Activated CD4-positive, alpha-beta memory T cell treated with anti-CD3 and anti-CD28 coated beads for 36 hours (primary cell): ENCODE results near the gene ASTN2. TPM values are rescaled to one million over a fixed set of nuclear protein-coding genes. Genes with fewer than 3 reads are reported as not detected.
"Not testable (repeated sequence)": the region's sequence is repeated elsewhere in the genome, so short reads cannot be mapped to it uniquely, and the experiment has no call there.

Experiments
- CTCF ChIA-PET: fragments of 350-600 bp; sonication (Branson Sonifier 250); formaldehyde crosslinking; loops from one replicate; lab custom pipeline; 2021; ENCODE audit warnings: antibody characterized with exemption, inconsistent platforms; lab: Charles Lee
- POLR2A ChIA-PET: fragments of 350-600 bp; sonication (Branson Sonifier 250); formaldehyde crosslinking; loops from one replicate; lab custom pipeline; 2021; ENCODE audit warnings: antibody characterized with exemption; lab: Charles Lee
- DNase-seq: peaks from one replicate; pipeline ENCODE4 v3.0.0-alpha.2; 2020
- H3K27ac Mint-ChIP-seq: one replicate; pipeline ENCODE4 v1.8.0; 2021; ENCODE audit warnings: mixed read lengths
- H3K27me3 Mint-ChIP-seq: one replicate; pipeline ENCODE4 v1.8.0; 2021; ENCODE audit warnings: mixed read lengths
- H3K36me3 Mint-ChIP-seq: one replicate; pipeline ENCODE4 v1.8.0; 2021; ENCODE audit warnings: mixed read lengths
- H3K4me1 Mint-ChIP-seq: one replicate; pipeline ENCODE4 v1.8.0; 2021; ENCODE audit warnings: low read depth, mixed read lengths
- H3K4me3 Mint-ChIP-seq: one replicate; pipeline ENCODE4 v1.8.0; 2021; ENCODE audit warnings: mild to moderate bottlenecking, mixed read lengths
- H3K9me3 Mint-ChIP-seq: one replicate; pipeline ENCODE4 v1.8.0; 2021; ENCODE audit warnings: mixed read lengths
- intact Hi-C: fragments of 100-400 bp; cut with micrococcal nuclease; formaldehyde crosslinking; loops from one replicate; pipeline ENCODE4 v1.15.1; 2023
- total RNA-seq, 2 experiments: library from RNA; stranded (reverse); gene quantifications; one replicate each; pipeline ENCODE4 v1.2.3, GENCODE V29; 2021

The ASTN2 gene
- total RNA-seq, 2 experiments from 2014 or later, result 3.3 to 3.4 TPM

DNA sequence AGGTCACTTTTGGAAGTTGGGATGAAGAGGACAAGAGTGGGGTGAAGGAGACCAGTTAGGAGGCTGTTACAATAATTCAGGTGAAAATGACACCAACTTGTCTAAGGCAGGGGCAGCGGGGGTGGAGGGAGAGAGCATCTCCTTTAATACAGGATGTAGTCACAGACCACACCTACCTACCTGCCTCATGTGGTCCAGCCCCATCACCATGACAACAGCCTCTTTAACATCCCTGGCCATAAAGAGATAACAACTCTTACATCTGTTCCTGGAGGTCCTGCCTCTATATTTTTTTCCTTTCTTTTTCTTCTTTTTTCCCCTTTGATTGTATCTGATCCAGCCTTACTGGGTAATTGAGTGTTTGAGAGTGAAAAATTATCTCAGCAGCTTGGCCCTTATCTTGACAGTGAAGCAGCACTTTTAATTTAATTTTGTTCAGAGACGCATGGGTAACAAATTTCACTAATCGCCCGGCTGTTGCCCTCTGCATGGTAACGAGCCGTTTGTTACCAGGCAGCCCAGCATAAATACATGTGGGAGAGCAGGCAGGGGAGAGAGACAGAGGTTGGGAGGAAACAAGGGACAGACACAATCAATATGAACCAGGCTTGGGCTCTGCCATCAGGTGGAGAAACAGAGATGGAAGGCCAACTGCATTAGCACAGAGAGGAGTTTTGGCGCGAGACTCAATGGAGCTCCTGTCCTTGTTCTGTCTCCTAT, 338.1 kb downstream of the ASTN2 start:
- Mint-ChIP-seq H3K4me3 (no peak overlapping the region), H3K9me3 (peaks cover 2% of the 10 kb centered on the region), H3K27me3 (no peaks in the 10 kb centered on the region), H3K36me3 (no peaks in the 10 kb centered on the region), H3K27ac (no peak overlapping the region), H3K4me1 (no peaks in the 10 kb centered on the region)
- CTCF ChIA-PET, result no interaction called here
- no peak for DNase-seq
- intact Hi-C loops, result no loop called here
- POLR2A ChIA-PET, result no interaction called here

DNA sequence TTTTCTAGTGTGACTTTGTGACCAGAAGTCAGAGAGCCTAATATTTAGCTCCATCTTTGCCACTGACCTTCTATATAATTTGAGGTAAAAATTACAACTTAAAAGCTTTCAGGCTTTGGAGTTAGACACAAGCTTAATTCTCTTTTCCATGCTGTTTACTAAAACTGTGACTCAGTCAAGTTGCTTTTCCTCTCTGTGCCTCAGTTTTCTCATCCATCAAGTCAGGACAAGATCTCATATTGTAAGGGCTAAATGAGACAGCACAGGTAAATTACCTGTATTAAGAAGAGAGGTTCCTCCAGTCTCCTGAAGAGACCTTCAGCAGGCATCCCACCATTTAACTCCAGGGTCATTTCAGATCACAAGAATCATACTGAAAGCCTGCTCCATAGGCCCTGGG, 339.2 kb downstream of the ASTN2 start:
- Mint-ChIP-seq H3K36me3 (no peaks in the 10 kb centered on the region), H3K9me3 (peaks cover 3% of the 10 kb centered on the region), H3K27me3 (no peaks in the 10 kb centered on the region), H3K4me3 (no peak overlapping the region), H3K4me1 (no peaks in the 10 kb centered on the region), H3K27ac (no peak overlapping the region)
- CTCF ChIA-PET, result no interaction called here
- POLR2A ChIA-PET, result no interaction called here
- DNase-seq, result no peak
- intact Hi-C loops, result no loop called here

DNA sequence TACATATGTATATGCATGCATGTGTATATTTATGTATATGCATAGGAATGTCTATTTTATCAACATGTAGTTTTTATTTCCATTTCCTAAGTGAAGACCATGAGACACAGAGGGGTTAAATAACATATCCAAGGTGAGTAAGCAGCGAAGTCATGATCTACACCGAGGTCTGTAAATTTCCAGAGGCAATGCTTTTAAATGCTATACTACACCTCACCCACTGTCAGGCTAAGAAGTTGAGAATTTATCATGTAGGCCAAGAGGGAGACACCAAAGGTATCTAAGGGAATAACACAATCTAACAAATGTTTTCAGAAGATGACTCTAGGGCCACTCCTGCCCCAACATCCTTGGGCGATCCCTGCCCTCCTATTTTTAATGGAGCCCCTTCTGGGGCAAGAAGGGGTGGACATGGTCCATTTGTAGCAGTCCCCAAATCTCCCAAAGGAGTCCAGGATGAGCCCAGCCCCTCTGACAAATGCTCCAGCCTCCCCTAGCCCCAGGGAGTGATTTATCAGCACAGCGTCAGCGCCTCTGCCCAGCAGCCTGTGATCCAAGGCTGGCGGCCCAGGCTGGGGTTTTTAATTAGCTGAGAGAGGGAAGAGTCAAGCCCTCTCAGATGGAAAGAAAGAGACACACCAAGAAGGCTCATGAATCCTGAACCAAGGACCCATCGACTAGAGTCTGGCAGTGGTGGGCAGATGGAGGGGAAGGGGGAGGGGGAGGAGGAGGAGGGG, 339.9 kb downstream of the ASTN2 start:
- Mint-ChIP-seq H3K36me3 (no peaks in the 10 kb centered on the region), H3K4me3 (no peak overlapping the region), H3K4me1 (no peaks in the 10 kb centered on the region), H3K9me3 (peaks cover 3% of the 10 kb centered on the region), H3K27me3 (no peaks in the 10 kb centered on the region), H3K27ac (no peak overlapping the region)
- ChIA-PET POLR2A (no interaction called here), CTCF (no interaction called here)
- intact Hi-C loops, result no loop called here
- DNase-seq, result no peak

DNA sequence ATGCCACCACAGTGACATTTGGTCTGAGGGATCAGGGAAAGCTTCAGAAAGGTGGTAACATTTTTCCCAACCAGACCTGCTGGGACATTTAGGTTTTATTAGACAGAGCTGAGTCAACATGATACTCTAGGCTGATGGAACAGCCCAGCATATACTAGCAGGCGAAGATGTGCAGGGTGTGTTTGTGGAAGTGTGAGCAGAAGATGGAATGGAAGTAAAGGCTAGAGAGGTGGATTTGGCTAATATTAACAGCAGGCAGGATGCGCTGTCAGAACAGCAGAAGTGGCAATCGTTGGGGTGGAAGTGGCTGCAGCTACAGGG, 340.6 kb downstream of the ASTN2 start:
- Mint-ChIP-seq H3K4me3 (no peak overlapping the region), H3K36me3 (no peaks in the 10 kb centered on the region), H3K4me1 (no peaks in the 10 kb centered on the region), H3K27ac (no peak overlapping the region), H3K27me3 (no peaks in the 10 kb centered on the region), H3K9me3 (peaks cover 3% of the 10 kb centered on the region)
- CTCF ChIA-PET, result no interaction called here
- intact Hi-C loops, result no loop called here
- no peak for DNase-seq
- POLR2A ChIA-PET, result no interaction called here

DNA sequence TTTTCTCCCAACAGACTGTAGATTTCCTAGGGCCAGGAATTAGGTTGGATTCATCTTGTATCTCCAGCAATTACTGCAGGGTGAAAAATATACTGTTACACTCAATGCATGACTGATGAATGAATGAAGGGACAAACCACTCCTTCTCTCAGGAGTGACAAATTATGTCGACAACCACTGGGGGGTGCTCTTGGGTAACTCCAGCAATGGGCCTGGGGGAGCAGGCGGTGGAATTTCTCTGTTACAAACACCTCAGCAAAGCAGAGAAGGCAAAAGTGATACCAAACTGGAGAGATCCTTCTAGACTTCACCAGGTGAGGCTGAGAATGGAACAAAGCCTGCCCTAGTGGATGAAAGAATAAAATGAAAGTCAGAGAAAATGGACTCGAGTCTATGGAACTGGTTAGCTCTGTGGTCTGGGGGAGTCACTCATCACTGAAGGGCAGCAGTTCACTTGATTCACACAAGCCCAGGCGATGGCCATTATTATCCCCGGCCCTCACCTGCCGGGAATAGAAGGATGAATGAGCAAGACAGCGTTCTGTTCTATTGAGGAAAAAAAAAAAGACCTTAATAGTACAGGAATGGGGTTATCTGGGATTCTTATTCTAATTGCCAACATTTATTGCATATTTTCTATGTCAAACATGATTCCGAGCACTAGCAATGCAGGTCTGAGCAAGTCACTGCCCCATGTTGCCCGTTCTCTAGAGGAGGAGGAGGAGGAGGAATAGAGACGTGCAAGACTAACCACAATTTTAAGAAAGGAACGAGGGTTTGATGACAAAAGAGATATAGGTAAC, 341.1 kb downstream of the ASTN2 start:
- Mint-ChIP-seq H3K36me3 (no peaks in the 10 kb centered on the region), H3K4me1 (no peaks in the 10 kb centered on the region), H3K27ac (no peak overlapping the region), H3K9me3 (peaks cover 3% of the 10 kb centered on the region), H3K27me3 (no peaks in the 10 kb centered on the region), H3K4me3 (no peak overlapping the region)
- ChIA-PET POLR2A (no interaction called here), CTCF (no interaction called here)
- no peak for DNase-seq
- intact Hi-C loops, result no loop called here

DNA sequence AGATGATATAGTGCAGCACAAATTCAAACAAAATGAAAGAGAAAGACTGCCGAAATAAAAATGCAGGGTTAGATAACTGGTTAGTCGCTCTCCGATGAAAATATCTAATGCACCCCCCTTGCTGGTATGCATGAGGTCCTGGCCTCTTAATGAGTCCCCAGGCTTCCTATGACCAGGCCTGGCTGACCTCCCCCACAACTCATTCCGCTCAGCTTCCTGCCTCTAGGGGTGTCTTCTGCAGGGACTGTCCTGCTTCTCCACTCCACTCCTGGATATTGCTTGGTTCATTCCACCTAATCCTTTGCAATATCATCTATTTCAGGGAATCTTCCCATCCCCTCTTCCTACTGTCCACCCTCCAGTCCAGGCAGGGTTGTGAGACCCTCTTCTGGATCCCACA, 341.8 kb downstream of the ASTN2 start:
- peaks cover 3% of the 10 kb centered on the region for H3K9me3 Mint-ChIP-seq
- intact Hi-C loops, result no loop called here
- H3K4me1 Mint-ChIP-seq, result no peaks in the 10 kb centered on the region
- no peak overlapping the region for H3K27ac Mint-ChIP-seq
- no peaks in the 10 kb centered on the region for H3K27me3 Mint-ChIP-seq
- CTCF ChIA-PET, result no interaction called here
- H3K4me3 Mint-ChIP-seq, result no peak overlapping the region
- POLR2A ChIA-PET, result no interaction called here
- no peak for DNase-seq
- H3K36me3 Mint-ChIP-seq, result no peaks in the 10 kb centered on the region

DNA sequence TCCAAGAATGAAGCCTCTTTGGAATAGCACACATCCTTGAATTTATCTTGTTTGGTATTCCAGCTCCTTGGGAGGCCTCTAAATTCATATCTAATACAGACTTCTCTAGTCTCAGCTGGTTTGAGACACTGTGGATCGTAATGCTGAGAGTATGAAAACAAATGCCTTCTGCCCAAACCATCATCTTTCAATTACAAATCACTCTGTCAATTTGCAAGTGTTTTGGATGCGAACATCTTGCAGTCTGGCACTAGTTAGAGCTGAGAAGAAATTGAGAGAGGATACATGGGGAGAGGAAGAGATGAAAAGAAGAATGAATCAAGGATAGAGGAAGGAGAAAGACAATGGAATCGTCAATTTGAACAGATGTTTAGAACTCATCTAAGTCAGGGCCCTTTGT, 342.6 kb downstream of the ASTN2 start:
- CTCF ChIA-PET, result no interaction called here

DNA sequence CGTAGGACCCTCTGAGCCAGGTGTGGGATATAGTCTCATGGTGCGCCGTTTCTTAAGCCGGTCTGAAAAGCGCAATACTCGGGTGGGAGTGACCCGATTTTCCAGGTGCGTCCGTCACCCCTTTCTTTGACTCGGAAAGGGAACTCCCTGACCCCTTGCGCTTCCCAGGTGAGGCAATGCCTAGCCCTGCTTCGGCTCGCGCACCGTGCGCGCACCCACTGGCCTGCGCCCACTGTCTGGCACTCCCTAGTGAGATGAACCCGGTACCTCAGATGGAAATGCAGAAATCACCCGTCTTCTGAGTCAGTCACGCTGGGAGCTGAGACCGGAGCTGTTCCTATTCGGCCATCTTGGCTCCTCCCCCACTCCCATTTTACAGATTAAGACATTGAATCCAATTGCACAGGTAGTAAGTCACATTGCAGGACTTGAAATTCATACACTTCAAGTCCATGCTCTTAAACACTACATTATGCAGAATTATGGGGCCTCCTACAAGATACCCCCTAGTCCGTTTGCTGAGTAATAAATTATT, 343.1 kb downstream of the ASTN2 start:
- H3K36me3 Mint-ChIP-seq, H3K4me3 Mint-ChIP-seq, CTCF ChIA-PET, intact Hi-C loops, H3K4me1 Mint-ChIP-seq, H3K9me3 Mint-ChIP-seq, H3K27me3 Mint-ChIP-seq, H3K27ac Mint-ChIP-seq, POLR2A ChIA-PET, DNase-seq: not testable (repeated sequence)

More for the DNA sequence above, 342.6 kb downstream of the ASTN2 start:
- H3K36me3 Mint-ChIP-seq, result no peaks in the 10 kb centered on the region
- POLR2A ChIA-PET, result no interaction called here
- no peaks in the 10 kb centered on the region for H3K4me1 Mint-ChIP-seq
- H3K27me3 Mint-ChIP-seq, result no peaks in the 10 kb centered on the region
- H3K9me3 Mint-ChIP-seq, result peaks cover 3% of the 10 kb centered on the region
- DNase-seq, result no peak
- intact Hi-C loops, result no loop called here
- no peak overlapping the region for H3K27ac Mint-ChIP-seq
- no peak overlapping the region for H3K4me3 Mint-ChIP-seq

DNA sequence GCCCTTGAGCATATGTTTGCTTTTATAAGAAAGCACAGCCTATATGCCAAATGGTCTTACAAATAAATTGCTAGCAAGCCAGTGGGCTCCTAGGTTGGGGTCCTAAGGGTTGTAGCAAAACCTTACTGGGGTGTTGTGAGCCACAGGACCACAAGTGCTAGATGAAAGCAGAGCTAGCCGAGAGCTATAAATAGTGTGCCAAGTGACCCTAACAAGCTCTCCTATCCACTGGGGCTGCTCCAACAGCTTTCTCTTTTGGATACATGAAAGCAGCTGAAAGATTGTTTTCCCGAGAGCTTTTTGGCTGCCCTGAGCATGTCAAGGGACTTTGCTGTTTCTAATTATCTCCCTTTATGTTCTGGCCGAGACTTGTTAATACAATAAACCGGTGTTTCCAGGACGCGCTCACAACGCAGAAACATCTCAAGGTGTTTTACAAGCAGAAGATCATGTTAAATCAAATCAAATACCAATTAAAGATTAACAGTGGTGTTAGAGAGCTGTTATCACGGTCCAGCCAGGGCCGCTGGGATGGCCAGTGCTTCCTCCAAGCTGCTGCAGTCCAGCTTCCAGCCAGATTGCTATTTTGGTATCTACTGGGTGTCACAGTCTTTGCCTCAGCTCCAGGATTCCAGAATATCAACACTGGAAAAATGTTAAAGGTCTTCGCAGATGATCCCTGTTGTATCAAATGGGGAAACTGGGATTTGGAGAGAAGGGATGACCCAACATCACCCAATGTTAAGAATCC, 351.0 kb downstream of the ASTN2 start:
- Mint-ChIP-seq H3K27ac (no peak overlapping the region), H3K4me3 (no peak overlapping the region), H3K4me1 (no peaks in the 10 kb centered on the region), H3K9me3 (peaks cover 10% of the 10 kb centered on the region), H3K27me3 (no peaks in the 10 kb centered on the region), H3K36me3 (no peaks in the 10 kb centered on the region)
- CTCF ChIA-PET, result no interaction called here
- intact Hi-C loops, result no loop called here
- DNase-seq, result no peak
- POLR2A ChIA-PET, result no interaction called here

DNA sequence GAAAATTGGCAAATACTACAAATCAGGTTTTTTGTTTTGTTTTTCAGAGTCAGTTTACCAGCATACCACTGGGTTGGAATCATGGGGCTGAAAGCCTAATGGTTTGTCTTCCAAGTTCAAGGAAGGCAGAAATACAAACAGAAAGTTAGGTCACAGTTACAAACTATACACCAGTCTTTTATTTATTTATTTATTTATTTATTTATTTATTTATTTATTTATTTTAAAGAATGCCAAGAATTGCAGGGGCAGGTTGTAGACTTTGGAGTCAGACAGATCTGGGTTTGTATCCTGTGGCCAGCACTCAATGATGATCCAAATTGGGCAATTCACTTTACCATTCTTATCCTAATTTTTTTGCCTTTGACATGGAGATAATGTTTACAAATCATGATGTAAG, 353.9 kb downstream of the ASTN2 start:
- no peaks in the 10 kb centered on the region for H3K4me1 Mint-ChIP-seq
- H3K4me3 Mint-ChIP-seq, result no peak overlapping the region

DNA sequence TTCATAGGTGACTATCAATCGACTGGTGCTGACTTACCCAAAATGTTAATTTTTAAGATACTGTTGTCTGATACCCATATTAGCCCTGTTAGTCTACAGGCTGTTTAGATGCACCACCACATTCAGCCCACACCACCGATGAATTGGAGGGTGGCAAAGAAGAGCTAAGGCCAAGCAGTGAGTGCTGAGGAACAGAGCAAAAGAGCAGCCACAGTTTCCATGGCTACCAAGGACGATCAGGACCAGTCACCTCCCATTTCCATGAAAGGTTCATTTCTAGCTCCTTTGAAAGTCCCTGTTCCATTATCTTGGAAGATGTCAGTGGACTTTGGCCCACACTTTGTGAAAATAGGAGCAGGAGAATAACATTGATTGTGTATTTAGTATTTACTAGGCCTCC, 364.9 kb downstream of the ASTN2 start:
- intact Hi-C loops, result no loop called here
- H3K4me1 Mint-ChIP-seq, result no peaks in the 10 kb centered on the region
- H3K27ac Mint-ChIP-seq, result no peak overlapping the region
- no peak overlapping the region for H3K4me3 Mint-ChIP-seq
- no peaks in the 10 kb centered on the region for H3K27me3 Mint-ChIP-seq
- H3K9me3 Mint-ChIP-seq, result no peaks in the 10 kb centered on the region
- ChIA-PET POLR2A (no interaction called here), CTCF (no interaction called here)
- H3K36me3 Mint-ChIP-seq, result no peaks in the 10 kb centered on the region
- no peak for DNase-seq

More for the DNA sequence above, 353.9 kb downstream of the ASTN2 start:
- H3K27me3 Mint-ChIP-seq, result no peaks in the 10 kb centered on the region
- no peak for DNase-seq
- intact Hi-C loops, result no loop called here
- ChIA-PET POLR2A (no interaction called here), CTCF (no interaction called here)
- no peaks in the 10 kb centered on the region for H3K36me3 Mint-ChIP-seq
- H3K9me3 Mint-ChIP-seq, result peaks cover 12% of the 10 kb centered on the region
- no peak overlapping the region for H3K27ac Mint-ChIP-seq
